ENCODE measurements around the gene TRPM2. TPM values are rescaled to one million over a fixed set of nuclear protein-coding genes. Genes with fewer than 3 reads are reported as not detected.

The TRPM2 gene
- total and polyA plus RNA-seq, 2 of the 4 experiments (the other 2 are of a cell fraction), result not detected

DNA sequence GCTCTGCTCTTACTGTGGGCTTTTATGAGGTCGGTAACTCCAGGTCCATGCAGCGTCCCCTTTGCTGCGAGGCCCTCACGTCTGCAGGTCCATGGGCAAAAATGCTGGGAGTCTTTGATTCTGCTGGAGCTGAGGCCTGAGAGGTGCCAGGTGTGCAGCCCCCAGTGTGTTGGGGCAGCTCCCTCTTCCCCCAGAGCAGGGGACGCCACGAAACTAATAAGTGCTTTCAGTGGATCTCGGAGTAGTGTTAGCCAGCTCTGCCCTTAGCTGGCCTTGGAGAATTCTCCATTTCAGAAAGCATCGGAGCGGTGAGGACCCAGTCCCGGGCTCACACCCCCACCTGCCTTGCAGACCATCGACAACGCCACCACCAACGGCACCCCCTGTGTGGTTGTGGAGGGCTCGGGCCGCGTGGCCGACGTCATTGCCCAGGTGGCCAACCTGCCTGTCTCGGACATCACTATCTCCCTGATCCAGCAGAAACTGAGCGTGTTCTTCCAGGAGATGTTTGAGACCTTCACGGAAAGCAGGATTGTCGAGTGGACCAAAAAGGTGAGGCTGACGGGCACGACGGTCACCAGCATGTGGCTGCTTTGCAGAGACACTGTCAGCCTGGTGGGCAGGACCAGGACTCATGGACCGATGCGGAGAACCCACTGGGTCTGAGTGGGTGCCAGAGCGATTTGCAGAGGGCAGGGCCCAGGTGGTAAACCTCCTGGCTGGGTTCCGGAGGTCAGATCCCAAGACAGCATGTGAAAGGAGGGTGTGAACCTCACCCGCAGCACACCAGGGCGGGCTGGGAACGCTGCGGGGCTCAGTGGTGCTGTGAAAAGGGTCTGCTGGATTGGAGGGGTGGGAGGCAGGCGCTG, 25.5 kb downstream of the TRPM2 start:
- Histone ChIP-seq H4K20me1 (ENCODE audit: insufficient read depth, low read length) (no peaks in the 10 kb centered on the region), H3K56ac (ENCODE audit: extremely low read depth, insufficient read depth, low read length) (no peak overlapping the region), H2BK15ac (ENCODE audit: low read depth, low read length) (no peak overlapping the region), H3K9me3 (ENCODE audit: control insufficient read depth, insufficient read depth, low read length) (peaks cover 13% of the 10 kb centered on the region), H3K27ac (ENCODE audit: insufficient read depth, low read length) (no peak overlapping the region), H3K27me3 (ENCODE audit: control insufficient read depth, insufficient read depth, low read length) (peaks cover 2% of the 10 kb centered on the region), H3K9ac (ENCODE audit: low read depth, low read length) (no peak overlapping the region), H3K4me3 (ENCODE audit: insufficient read depth, low read depth, low read length) (no peak overlapping the region), H3K79me1 (ENCODE audit: low read depth in 1 of 2, low read length in 2 of 2) (no peaks in the 10 kb centered on the region), H2BK120ac (ENCODE audit: low read depth, low read length) (no peak overlapping the region), H2AK5ac (ENCODE audit: low read depth, low read length) (no peak overlapping the region), H3K36me3 (ENCODE audit: control insufficient read depth, insufficient read depth, low read length) (no peaks in the 10 kb centered on the region), H3K14ac (replicated peaks; ENCODE audit: low read depth, low read length) (no peak overlapping the region), H4K8ac (ENCODE audit: low read depth in 2 of 2, low read length in 2 of 2) (no peak overlapping the region), H2AFZ (replicated peaks; ENCODE audit: low read length, poor library complexity) (no peak overlapping the region), H3K9me1 (ENCODE audit: insufficient read depth, low read length) (no peaks in the 10 kb centered on the region), H3K23ac (ENCODE audit: low read depth, low read length) (no peak overlapping the region), H3K18ac (ENCODE audit: low read depth, low read length) (no peak overlapping the region), H3K4me1 (ENCODE audit: control insufficient read depth, insufficient read depth, low read length) (no peaks in the 10 kb centered on the region), H2BK20ac (ENCODE audit: low read depth, low read length) (no peak overlapping the region), H3K4me2 (ENCODE audit: low read depth, low read length) (no peak overlapping the region), H3K4ac (ENCODE audit: low read depth, low read length) (no peak overlapping the region), H4K5ac (ENCODE audit: low read depth, low read length) (no peak overlapping the region), H4K91ac (ENCODE audit: insufficient read depth, low read depth, low read length) (no peak overlapping the region), H2AK9ac (replicated peaks; ENCODE audit: low read depth, low read length, poor library complexity) (no peak overlapping the region), H2BK5ac (ENCODE audit: low read depth, low read length, poor library complexity, severe bottlenecking) (no peak overlapping the region)
- TF ChIP-seq MAZ (IDR thresholded peaks at IDR 0.05; ENCODE audit: borderline replicate concordance, low read depth, low read length), result no peak
- TF ChIP-seq BHLHE40 (IDR thresholded peaks at IDR 0.05; ENCODE audit: low read depth, low read length), result no peak
- no peak for TF ChIP-seq RCOR1 (IDR thresholded peaks at IDR 0.05; ENCODE audit: insufficient replicate concordance, low read length)
- no peak for TF ChIP-seq RFX5 (IDR thresholded peaks at IDR 0.05; ENCODE audit: low read depth, low read length)
- TF ChIP-seq FOS (IDR thresholded peaks at IDR 0.05; ENCODE audit: low read depth, low read length), result no peak
- no peak for TF ChIP-seq CHD1 (IDR thresholded peaks at IDR 0.05; ENCODE audit: low read depth, low read length)
- TF ChIP-seq, protein P1, sequence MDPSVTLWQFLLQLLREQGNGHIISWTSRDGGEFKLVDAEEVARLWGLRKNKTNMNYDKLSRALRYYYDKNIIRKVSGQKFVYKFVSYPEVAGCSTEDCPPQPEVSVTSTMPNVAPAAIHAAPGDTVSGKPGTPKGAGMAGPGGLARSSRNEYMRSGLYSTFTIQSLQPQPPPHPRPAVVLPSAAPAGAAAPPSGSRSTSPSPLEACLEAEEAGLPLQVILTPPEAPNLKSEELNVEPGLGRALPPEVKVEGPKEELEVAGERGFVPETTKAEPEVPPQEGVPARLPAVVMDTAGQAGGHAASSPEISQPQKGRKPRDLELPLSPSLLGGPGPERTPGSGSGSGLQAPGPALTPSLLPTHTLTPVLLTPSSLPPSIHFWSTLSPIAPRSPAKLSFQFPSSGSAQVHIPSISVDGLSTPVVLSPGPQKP (IDR thresholded peaks at IDR 0.05; ENCODE audit: borderline replicate concordance, low read depth, low read length), result no peak
- TF ChIP-seq, protein P2, sequence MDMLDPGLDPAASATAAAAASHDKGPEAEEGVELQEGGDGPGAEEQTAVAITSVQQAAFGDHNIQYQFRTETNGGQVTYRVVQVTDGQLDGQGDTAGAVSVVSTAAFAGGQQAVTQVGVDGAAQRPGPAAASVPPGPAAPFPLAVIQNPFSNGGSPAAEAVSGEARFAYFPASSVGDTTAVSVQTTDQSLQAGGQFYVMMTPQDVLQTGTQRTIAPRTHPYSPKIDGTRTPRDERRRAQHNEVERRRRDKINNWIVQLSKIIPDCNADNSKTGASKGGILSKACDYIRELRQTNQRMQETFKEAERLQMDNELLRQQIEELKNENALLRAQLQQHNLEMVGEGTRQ (IDR thresholded peaks at IDR 0.05; ENCODE audit: low read depth, low read length), result no peak
- no peak for TF ChIP-seq CEBPB (IDR thresholded peaks at IDR 0.05; ENCODE audit: low read depth, low read length)
- no peak for TF ChIP-seq POLR2A (IDR thresholded peaks at IDR 0.05; ENCODE audit: low read depth, low read length)
- no peak for TF ChIP-seq MXI1 (IDR thresholded peaks at IDR 0.05; ENCODE audit: borderline replicate concordance, low read depth, low read length)
- no peak for TF ChIP-seq RAD21 (IDR thresholded peaks at IDR 0.05; ENCODE audit: low read length)
- ChIA-PET CTCF (no interaction called here), POLR2A (ENCODE audit: unreplicated experiment) (no interaction called here)
- in situ Hi-C loops (cut with MboI; ENCODE audit: low sequenced_read_pairs), result no loop called here
- DNase-seq, result no peak
- dilution Hi-C loops (cut with HindIII; ENCODE audit: low sequenced_read_pairs, unreplicated experiment), result no loop called here
- 84% methylated on average over 15 of the region's 34 CpGs; no CpG with 5 or more reads in 1 of the 2 experiments for WGBS, 2 experiments (ENCODE audit: extremely low coverage in 2 of 2, insufficient read length in 1 of 2)
- ATAC-seq (ENCODE audit: low read depth), result no peak
- intact Hi-C loops (cut with micrococcal nuclease), result no loop called here
- BruUV-seq (replicated peaks), result no TSS peak

Data from IMR-90 (cell line).